HG02610 (cell line): ENCODE results near the gene ADAM23.

Experiments used
- ATAC-seq: cut with Tn5 transposase; IDR thresholded peaks from one replicate; pipeline ENCODE4 v1.9.1; 2021; ENCODE audit warnings: mild to moderate bottlenecking, moderate library complexity; ENCODE audit not compliant: unreplicated experiment

Gene ADAM23

GRCh38 chr2:206557321-206557720 is 114.0 kb downstream of the ADAM23 start:
- ATAC-seq, result no peak

DNA sequence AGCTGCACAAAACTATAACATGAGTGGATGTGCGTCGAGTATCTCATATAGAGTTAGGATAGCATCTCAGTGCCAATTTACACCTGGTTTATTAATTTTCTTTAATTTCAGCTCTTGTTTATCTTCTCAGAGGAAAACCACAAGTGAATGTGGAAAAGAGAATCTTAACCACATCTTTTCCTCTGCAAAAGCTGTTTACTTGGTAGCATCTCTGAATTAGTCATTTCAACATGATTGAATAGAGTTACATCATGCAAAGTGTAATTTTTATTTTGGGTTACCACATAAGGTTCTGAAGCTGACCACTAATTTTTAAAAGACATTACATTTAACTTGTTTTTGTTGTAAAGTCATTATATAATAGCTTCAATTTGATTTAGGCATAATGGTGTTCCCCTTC is 115.2 kb downstream of the ADAM23 start:
- no peak for ATAC-seq

DNA sequence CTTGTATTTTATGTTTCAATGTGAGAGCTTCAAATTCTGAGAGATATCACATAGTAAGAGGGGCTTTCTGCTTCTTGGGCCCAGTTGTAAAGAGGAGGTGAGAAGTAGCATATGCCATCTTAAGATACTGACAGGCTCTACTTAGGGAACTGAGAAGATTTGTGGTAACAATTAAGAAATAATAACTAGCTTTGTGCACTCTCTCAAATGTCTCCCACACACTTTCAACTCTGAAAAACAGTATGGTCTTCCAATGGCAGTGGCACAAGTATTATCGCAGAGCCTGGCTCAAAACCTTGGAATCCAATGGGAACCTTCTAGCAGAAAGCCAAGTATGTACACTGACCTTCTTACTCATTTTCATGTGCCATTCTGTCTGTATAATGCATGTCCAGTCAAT is 118.6 kb downstream of the ADAM23 start:
- no peak for ATAC-seq

- ATAC-seq, result no peak
Observed at GRCh38 chr2:206562375-206562774, 119.0 kb downstream of the ADAM23 start.

- ATAC-seq, result no peak
Observed at GRCh38 chr2:206563374-206563773, 120.0 kb downstream of the ADAM23 start.

- ATAC-seq, result no peak
Observed at GRCh38 chr2:206565666-206566065, 122.3 kb downstream of the ADAM23 start.

DNA sequence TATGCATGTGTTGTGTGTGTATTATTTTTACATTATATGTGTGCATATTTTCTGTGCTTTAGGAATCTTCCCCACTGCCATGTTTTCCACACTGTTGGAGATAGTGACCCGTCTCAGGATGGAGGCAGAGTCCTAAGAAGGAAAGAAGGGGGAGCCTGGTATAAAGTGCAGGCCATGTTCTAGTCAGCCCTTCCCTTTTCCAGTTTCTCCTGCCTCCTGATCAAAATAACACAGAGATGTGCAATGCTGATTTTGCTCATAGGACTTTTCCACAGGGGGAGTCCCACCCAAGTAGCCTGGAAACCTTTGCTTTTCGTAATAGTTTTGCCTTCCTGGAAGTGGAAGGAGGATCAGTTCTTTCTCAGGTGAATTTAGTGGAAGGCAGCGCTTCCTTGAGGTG is 126.1 kb downstream of the ADAM23 start:
- ATAC-seq, result no peak

DNA sequence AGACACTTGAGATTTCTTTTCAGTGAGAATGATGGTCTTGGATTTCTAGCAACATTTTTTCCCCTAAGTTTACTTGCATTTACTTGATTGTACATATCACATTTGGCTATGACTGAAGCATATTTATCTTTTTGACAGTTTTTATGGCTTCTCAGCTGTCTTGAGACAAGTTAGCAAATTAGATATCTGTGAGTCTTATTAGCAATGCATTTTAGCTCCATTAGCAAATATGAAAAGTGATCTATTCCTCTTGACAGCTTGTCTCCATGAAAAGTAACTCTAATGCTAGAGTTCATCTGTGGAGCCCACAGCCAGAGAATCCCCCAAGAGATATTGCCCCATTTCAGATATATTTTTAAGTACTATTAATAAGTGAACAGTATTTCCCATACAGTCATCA is 126.9 kb downstream of the ADAM23 start:
- no peak for ATAC-seq

DNA sequence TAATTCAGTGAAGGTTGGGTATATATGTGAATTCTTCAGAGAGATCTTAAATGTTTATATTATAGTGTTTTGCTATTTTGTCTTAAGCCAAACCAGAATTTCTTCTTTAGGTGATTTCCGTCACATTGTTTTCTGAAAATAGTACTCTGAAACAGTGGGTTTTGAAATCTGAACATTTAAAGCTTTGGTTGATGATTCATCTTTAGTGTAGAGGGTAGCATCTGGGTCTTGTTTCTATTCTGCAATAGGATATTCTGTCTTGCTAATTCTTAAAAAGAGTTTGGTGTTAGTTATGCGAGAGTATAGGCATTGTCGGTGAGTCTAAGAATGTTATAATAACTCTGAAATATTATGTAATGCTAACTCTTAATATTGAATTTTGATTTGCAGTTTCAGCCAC is 129.4 kb downstream of the ADAM23 start:
- no peak for ATAC-seq

- ATAC-seq, result no peak
Observed at GRCh38 chr2:206573793-206574192, 130.5 kb downstream of the ADAM23 start.

- ATAC-seq, result no peak
Observed at GRCh38 chr2:206584323-206585116, 141.2 kb downstream of the ADAM23 start.

- ATAC-seq, result no peak
Observed at GRCh38 chr2:206585335-206585734, 142.0 kb downstream of the ADAM23 start.

DNA sequence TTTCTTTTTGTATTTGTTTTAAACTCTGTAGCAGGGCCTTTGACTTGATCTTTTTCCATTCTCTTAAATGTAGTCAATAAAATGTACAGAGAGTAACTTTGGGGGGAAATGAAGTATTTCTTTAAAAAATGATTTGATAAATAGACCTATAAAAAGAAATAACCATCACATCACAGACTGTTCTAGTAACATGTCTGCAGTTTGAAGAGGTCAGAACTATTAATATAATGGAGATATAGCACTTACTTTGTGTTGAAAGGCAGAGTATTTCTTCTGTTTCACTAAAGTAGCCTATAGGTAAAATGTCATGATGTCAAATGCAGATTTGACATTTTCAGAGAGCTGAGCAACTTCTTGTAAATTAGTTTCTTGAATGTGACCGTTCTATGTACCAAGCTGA is 143.3 kb downstream of the ADAM23 start:
- ATAC-seq, result no peak

GRCh38 chr2:206597717-206598218 is 154.4 kb downstream of the ADAM23 start:
- ATAC-seq, result no peak

GRCh38 chr2:206603243-206603642 is 159.9 kb downstream of the ADAM23 start:
- ATAC-seq, result no peak

- ATAC-seq, result no peak
Observed at GRCh38 chr2:206610451-206610850, 167.1 kb downstream of the ADAM23 start.

DNA sequence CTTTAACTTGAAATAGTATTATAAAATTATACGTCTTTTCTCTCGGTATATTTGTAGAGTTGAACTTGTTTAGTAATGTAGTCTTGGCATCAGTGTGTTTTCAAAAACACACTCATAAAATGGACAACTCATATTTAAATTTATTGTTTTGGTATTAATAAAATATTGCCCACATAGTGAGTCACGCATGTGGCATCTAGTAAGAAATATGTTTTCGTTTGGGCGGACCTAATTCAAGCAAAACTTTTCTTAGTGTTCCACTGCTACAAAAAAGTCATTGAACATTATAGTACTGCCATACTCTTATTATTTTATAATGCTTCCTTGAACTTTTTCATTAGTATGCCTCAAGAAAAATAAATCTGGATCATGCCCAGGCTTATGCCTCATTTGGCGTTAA is 167.9 kb downstream of the ADAM23 start:
- no peak for ATAC-seq

- no peak for ATAC-seq
Observed at GRCh38 chr2:206611736-206612135, 168.4 kb downstream of the ADAM23 start.

DNA sequence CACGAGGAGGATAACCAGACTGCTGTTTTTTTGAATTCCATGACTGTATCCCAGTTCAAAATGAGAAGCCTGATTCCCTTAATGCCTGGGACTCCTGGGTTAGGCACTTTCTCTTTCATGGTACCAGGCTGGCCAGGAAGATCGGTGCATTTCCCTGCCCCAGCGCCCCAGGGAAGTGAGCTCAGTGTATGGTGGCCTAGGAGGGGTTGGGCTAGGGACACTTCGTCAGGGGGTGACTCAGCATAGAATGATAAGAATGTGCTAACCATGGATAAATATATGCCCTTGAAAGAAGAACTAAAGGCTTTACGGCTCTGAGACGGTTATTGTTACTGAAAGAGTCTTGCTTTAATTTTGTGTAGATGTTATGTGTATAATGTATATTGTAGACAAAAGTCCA is 171.5 kb downstream of the ADAM23 start:
- ATAC-seq, result no peak

DNA sequence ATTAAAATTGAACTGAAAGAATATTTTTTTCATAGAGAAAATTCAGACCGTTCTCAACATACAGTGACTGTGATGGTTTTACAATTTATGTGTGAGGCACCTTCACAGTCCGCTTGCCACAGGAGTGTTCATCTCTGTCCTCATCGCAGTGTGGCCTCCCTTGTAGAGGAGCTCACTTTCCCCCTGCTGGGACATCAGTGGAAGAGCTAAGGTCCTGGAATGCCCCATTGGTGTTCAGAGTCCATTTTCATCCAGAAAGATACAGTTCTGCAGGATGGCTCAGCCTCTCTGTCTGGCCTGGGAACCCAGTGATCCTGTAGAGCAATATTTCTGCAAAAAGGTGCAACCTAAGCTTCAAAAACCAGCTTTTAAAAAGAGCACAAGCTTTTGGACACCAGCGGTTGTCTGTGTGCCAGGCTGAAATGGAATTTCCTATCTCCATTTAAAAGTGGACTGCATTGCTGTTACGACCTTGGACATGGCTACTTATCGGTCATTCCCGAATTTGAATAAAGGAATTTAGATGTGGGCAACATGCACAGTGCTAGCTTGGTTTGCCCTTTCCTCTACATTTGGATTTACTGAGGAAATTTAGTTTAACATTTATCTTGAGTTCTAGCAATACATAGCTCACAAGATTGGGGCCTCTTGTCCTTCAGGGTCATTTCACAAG is 172.2 kb downstream of the ADAM23 start:
- ATAC-seq, result no peak

- no peak for ATAC-seq
Observed at GRCh38 chr2:206616151-206616550, 172.8 kb downstream of the ADAM23 start.

GRCh38 chr2:206619011-206619410 is 175.7 kb downstream of the ADAM23 start:
- no peak for ATAC-seq
